Activated CD4-positive, alpha-beta T cell treated with anti-CD3 and anti-CD28 coated beads, Interleukin-2, amount 10 ng/mL, durations not matched to agents 7 days and 5 days (primary cell): ENCODE data around the gene PALB2. TPM values are rescaled to one million over a fixed set of nuclear protein-coding genes. Genes with fewer than 3 reads are reported as not detected.

ENCODE experiments used
- total RNA-seq, 2 experiments: library from RNA; stranded (reverse); gene quantifications; one replicate each; pipeline ENCODE4 v1.2.3, GENCODE V29; 2021

PALB2 gene
- total RNA-seq, 2 experiments from 2014 or later = 19.2 to 21.6 TPM

Other genes with a start within 250 kb of the PALB2 start
- gene COG7, start 188.1 kb downstream of the PALB2 start, total RNA-seq = 10 to 100 TPM; 17.9 to 20.2 TPM
- gene GGA2, start 130.8 kb downstream of the PALB2 start, total RNA-seq = 100 to 1,000 TPM; 121 to 131 TPM
- 10 to 100 TPM; 18.1 to 18.5 TPM for gene EARS2, start 84.0 kb downstream of the PALB2 start, total RNA-seq
- 10 to 100 TPM; 39.1 to 39.5 TPM for gene UBFD1, start 83.6 kb downstream of the PALB2 start, total RNA-seq
- gene NDUFAB1, start 45.0 kb downstream of the PALB2 start, total RNA-seq = 10 to 100 TPM; 57.8 to 82.6 TPM
- 10 to 100 TPM; 74.2 to 75.2 TPM for gene DCTN5, start 156 bp upstream of the PALB2 start, total RNA-seq
- 100 to 1,000 TPM; 121 to 134 TPM for gene PLK1, start 37.6 kb upstream of the PALB2 start, total RNA-seq
- gene ERN2, start 71.9 kb upstream of the PALB2 start, total RNA-seq = not detected
- gene CHP2, start 113.7 kb upstream of the PALB2 start, total RNA-seq = not detected
- gene PRKCB, start 194.7 kb upstream of the PALB2 start, total RNA-seq = 10 to 100 TPM; 77.8 to 81.0 TPM